ENCODE results near the gene GPR45.
A peak's percentile ranks its signal among the peaks of the same experiment; 100 is the strongest.

Gene GPR45

DNA sequence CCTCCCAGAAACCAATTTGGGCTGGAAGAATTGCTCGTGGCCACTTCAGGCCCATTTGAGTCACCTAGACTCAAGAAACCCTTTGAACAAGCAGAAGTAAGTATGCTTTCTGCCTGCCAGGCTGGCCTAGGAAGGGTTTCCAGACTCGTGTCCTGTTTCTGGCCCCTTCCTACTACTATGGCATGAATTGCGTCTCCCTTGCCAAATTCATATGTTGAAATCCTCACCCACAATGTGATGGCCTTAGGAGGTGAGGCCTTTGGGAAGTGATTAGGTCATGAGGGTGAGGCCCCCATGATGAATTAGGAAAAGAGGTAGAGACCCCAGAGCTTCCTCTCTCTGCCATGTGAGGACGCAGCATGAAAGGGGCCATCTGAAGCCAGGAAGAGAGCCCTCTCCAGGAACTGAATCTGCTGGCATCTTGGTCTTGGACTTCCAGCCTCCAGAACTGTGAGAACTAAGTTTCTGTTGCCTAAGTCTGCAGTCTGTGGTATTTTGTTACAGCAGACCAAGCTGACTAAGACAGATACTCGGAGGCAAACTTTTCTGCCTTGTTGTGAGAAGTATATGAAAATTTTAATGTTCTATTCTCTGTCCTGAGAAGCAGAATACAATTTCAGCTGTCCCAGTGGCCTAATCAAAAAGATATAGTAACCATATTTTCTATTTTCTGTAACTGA, 13.1 kb downstream of the GPR45 start:
- DNase-seq, result no peak

DNA sequence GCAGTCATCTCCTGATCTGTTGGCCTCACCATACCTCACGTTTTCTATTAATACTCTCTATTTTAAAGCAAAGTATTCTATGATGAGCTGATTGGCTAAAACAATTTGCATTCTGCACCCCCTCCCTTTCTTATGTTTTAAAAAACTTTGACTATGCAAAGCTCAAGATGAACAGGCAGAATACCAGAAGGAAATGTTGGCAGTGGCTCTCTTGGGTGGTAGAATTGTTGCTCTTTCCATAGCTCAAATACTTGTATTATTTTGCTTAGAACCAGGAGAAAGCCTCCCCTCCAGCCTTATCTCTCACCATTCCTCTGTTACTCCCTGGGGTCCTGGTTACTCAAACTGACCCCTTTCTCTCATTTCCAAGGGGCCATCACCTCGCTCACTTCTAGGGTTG, 14.4 kb downstream of the GPR45 start:
- no peak for DNase-seq

DNA sequence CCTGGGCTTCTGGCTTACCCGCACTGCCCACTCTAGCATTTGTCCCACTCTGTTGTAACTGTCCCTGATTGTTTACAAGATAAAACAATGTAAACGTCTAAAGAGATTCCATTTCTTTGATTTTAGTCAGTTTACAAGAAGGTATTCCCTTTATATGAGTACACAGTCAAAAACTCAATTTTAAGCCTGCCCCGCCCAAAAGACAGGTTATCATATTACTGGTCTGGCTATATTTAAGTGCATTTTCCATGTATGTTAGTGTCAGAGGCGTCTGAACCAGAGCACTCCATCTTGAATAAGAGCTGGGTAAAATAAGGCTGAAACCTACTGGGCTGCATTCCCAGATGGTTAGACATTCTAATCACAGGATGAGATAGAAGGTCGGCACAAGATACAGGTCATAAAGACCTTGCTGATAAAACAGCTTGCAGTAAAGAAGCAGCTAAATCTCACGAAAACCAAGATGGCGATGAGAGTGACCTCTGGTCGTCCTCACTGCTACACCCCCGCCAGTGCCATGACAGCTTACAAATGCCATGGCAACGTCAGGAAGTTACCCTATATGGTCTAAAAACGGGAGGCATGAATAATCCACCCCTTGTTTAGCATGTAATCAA, 15.0 kb downstream of the GPR45 start:
- DNase-seq, result no peak

DNA sequence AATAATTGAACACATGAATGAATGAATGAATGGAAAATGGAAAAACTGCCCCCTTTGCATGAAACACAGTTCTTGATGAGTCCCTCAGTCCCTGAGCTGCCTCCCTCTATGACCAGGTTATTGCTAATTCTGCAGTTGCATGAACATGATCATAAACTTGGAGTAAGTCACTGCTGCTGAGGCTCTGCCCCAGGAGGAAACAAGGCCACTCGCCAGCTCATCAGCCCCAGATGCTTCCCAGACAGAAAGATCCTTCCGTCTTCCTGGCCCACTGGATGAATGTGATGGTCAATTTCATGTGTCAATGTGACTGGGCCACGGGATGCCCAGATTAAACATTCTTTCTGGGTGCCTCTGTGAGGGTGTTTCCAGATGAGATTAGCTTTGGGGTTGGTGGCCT, 16.4 kb downstream of the GPR45 start:
- DNase-seq, result no peak

DNA sequence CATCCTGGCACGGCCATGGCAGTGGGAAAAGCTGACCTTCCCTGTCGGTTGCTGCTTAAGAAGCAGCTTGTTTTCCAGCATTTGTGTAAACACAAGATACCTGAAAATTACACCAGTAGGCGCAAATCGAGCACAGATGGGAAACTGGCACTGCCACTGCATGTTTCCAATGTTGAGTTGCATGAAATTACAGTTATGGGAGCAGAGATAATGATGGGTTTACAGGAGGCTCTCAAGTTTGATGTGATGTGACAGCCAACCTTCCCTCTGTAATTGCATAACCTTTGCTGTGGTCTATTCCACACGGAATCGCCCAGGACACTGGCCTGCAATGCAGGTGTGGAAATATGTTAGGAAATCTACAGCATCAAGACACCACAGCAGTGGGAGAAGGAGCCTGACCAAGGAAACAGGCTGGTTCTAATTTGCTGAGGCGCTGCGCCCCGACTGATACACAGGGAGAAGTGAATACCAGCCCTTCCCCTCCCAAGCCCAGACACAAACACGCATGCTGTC, 17.4 kb downstream of the GPR45 start:
- DNase-seq, result no peak

DNA sequence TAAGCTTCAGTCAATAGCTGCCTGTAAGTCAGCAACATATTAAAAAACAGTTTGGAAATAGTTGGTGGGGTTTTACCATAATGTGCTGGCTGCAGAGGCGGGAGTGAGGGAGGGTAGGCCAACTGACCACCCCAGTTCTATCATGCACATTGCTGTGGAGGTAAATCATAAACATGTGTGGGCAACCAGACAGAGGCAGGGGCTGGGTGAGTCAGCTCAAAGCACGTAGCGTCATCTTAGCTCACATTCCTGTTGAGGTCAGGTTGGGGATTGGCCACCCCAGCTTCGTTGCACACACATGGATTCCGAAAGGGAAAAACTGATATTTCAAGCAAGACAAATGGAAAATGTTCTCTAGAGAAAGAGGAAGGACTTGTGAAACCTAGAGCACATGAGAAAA, 19.5 kb downstream of the GPR45 start:
- no peak for DNase-seq

DNA sequence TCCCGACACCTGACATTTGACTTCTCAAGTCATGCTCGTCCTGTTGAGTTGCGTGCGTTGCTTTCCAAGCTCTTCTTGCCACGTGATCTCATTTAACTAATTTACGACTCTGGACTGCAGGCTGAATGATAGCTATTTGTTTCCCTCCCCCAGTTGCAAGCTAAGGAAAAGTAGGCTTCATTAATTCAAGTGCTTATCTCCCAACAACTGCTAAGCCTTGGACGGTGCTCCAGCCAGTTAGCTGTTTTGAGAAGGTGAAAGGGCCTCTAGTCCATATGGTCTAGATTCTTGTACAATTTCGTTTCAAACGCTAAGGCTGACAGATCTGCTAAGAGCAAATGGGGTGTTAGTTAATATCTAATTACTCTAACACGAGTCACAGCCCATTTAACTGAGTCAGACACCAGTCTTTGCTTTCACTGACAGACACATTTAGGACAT, 21.1 kb downstream of the GPR45 start:
- DNase-seq, result no peak

DNA sequence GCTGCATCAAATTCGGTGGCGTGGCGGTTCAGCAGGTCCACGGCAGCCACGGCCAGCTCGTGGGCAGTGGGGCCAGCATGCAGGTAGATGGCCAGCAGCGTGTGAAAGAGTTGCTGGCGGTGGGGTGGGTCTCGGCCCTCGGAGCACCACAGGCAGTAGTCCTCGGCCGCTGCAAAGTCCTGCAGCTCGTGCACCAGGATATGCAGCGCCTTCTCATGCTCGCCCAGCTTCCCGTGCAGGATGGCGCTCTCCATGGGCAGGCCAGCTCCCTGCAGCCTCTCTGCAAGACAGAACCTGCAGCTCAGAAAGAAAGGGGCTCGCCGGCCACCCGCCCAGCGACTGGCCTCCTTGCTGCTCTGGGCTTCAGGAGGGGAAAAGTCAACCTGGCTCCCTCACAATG, 27.9 kb downstream of the GPR45 start:
- DNase-seq, result no peak

DNA sequence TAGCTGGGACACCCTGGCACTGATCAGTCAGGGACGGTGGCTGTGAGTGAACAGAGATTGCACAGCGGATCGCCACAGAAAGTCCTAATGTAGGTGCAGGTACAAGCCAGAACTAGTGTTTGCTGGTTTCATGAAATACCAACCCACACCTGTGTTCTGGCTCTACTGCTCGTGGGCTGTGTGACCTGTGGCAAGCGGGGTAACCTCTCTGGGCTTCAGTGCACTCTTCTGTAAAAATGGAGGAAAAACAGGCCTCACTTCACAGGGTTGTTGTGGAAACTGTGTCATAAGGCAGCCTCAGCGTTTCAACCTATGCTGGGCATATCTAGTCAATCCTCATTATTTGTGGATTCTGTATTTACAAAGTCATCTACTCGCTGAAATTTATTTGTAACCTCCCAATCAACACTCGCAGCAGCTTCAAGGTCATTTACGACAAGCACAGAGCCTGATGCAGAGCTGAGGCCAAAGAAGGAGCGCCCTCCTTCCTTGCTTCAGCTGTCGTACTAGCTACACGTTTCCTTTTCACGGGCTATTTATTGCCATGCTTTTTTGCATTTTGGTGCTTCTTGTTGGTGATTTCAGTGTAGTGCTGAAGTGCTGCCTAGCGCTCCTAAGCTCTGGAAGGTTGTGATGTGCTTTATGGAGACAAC, 30.0 kb downstream of the GPR45 start:
- DNase-seq, result no peak

DNA sequence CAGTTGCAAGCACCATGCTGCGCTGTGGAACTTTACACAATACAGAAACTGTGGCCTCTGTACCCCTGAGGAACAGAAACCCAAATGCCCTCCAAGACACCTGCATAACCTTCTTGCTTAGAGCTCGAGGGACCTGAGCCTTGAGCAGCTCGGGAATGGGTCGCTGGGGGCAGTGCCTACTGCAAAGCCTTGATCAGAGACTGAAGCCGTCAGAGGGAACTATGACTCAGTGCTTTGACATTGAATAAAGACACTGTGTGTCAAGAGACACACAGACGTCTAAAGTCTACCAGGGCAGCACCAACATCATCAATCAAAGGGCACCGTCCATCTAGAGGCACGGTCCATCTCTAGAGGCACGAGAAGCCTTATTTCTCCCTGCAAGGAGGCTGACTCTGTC, 30.6 kb downstream of the GPR45 start:
- no peak for DNase-seq

DNA sequence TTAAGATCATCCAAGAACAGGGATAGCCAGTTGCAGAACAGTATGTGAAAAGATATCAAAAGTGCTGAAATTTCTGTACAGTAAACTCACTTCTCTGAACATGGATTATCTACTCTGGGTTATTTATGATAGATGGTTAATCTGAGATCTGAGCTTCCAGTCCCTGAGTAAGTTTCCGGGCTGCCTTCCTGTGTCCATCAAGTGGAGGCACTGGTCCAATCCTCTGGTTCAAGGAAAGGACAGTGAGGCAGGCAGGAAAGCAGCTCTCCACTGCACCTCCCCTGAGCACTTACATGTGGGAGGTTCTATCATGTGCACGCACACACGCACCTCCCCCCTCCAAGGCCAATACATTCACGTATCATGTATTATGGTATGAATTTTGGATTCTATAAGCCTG, 32.5 kb downstream of the GPR45 start:
- no peak for DNase-seq

DNA sequence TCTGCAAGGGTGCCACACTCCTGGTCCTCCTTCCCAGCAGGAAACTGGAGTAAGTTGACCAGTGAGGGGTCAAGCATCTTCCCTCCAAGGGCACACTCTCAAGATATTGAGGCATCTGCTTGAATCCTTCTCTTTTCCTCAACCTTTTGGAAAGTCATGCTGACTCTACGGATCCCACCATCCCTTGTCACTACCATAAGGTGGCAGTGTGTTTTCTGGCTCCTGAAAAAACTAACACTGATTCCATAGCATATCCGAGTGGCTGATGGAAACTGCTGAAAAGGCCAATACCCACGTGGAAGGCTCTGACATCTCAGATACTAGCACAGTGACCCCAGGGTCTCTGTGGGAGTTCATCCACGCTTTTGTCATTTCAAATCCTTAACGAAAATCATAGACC, 37.1 kb downstream of the GPR45 start:
- no peak for DNase-seq

DNA sequence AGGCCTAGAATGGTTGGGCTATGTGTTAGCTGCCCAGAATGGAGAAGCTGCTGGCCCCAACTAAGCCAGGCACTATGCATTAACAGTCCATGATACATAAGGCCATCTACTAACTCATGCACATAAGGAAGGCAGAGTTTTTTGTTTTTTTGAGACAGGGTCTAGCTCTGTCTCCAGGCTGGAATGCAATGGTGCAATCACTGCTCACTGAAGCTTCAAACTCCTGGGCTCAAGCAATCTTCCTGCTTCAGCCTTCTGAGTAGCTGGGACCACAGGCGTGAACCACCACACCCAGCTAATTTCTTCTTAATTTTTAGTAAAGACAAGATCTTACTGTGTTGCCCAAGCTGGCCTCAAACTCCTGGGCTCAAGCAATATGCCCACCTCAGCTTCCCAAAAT, 37.6 kb downstream of the GPR45 start:
- no peak for DNase-seq

DNA sequence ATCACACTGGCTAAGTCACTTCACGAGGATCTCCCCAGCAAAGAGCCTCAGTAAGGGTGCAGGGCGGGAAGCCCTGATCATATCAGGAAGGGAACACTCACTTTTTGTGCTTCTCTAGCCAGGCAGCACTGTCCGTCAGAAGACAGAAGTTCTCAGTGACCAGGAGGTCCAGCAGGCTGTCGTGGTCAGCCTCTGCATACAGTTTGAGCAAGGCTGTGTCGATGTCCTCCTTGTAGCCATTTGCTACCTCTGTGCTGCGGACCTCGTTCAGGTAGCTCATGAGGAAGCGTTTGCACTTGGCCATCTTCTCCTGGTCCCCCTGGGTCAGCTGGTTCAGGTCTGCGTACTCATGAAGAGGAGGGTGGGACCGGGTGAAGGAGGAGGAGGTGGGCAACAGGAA, 38.7 kb downstream of the GPR45 start:
- no peak for DNase-seq

DNA sequence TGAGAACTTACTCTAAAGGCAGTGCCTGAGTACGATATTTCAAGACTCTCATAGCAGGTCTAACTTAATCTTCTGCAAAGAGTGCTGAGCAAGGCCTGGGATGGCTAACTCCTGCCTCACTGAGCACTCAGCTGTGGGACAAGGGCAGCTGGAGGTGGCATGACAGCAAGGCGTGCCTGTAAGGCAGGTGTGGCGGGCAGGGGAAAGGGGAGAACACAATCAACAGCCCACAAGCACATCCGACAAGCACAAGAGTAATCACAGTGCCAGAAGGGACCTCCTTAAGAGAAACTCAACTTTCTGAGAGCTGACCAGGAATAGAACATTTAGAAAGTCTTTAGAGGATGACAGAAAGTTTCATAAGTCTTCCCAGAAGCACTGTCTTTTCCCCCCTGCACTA, 42.0 kb downstream of the GPR45 start:
- no peak for DNase-seq

DNA sequence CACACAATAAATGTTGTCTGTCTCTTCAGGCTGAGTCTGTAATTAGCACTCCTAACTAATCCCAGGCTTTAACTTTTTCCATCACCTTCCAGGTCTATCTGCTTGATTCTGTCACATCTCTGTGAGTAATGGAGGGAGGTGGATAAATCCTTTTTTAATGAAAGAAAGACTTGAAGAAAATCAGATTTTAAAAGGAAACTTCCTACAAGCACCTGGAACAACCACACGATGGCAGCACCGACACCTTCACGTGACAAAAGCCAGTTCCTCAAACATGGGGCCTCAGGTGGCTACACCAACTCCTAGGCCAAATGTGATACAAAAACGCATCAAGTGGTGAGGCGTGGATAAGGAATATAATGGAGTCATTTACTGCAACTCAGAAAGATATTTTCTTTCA, 46.1 kb downstream of the GPR45 start:
- DNase-seq, result peak; percentile 25

DNA sequence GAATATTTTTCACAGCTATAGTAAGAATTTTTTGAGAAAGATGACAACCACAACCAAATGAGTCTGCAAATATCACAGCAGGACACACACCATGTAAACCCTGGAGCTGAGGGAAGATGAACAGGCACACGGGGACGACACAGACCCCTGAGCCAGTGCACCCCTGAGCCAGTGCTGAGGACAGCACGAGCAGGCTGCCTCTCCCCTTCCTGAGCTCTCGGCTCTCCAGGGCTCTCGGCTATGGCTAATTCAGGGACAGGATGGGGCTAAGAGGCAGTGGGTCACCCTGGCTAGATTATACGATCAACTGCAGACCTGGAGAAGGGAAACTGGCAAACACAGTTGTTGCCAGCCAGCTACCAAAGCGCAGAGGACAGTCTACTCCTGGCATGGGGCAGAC, 46.6 kb downstream of the GPR45 start:
- no peak for DNase-seq

DNA sequence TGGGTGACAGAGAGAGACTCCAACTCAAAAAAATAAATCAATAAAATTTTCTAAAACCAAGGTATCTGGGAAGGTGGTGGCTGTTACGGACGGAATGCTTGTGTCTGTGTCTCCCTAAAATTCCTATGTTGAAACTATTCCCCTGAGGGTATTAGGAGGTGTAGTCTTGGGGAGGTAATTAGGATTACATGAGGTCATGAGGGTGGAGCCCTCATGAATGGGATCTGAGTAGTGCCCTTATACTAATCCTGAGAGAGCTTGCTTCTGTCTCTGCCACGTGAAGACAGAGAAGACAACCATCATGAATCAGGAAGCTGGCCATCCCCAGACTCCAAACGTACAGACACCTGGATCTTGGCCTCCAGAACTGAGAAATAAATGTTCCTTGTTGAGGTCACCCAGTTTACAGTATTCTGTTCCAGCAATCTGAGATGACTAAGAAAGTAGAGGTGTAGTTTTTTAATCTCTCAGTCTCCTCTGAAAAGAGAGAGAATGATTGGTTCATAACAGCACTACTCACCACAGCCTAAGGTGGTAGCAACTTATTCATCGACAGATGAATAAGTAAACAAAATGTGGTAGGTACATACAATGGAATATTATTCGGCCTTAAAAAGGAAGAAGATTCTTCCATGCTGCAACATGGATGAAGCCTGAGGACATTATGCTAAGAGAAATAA, 49.6 kb downstream of the GPR45 start:
- no peak for DNase-seq

DNA sequence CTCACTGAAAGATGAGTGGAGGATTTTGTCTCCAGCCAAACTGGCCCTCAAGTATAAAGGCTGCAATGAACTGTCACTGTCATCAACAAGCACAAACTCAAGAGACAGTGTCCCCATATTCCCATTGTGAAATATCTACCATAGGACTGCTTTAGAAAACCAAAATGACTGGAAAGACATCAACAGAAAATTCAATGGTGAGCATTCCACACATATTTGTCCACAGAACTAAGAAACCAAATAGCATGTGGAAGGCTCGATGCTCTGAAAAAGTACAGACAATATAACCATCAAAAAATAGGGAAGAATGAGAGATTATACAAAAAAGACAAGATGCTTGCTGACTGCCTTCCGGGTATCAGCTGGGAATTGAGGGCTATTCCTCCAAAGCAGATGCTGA, 50.4 kb downstream of the GPR45 start:
- no peak for DNase-seq

Measured in stimulated activated CD4-positive, alpha-beta T cell treated with anti-CD3 and anti-CD28 coated beads, Interleukin-1b, Interleukin-23, amount 100 ng/mL, for 48 hours (primary cell).